PC-3 (cell line): Measurements from ENCODE around the gene MKI67. TPM values are rescaled to one million over a fixed set of nuclear protein-coding genes. Genes with fewer than 3 reads are reported as not detected.

Experiments used
- ATAC-seq: fragments of 200-7000 bp; cut with Tn5 transposase; 2 replicates; pipeline ENCODE4 v1.9.1; 2020; ENCODE audit warnings: mild to moderate bottlenecking, moderate library complexity
- BruUV-seq: library from RNA; stranded (reverse); fragments of 400-500 nt; replicated peaks from 2 replicates; lab custom pipeline; 2021; lab: Mats Ljungman, UMichigan
- CTCF ChIA-PET: fragments of 300-600 bp; sonication (Branson Sonifier 250); formaldehyde crosslinking; loops from one replicate; lab custom pipeline; 2022; ENCODE audit warnings: antibody characterized with exemption; lab: Charles Lee
- POLR2A ChIA-PET: fragments of 300-600 bp; sonication (Branson Sonifier 250); formaldehyde crosslinking; loops from one replicate; lab custom pipeline; 2022; ENCODE audit warnings: antibody characterized with exemption; ENCODE audit not compliant: unreplicated experiment; lab: Charles Lee
- DNase-seq: peaks from one replicate; pipeline ENCODE4 v3.0.0-alpha.2; 2015
- H2AFZ ChIP-seq: fragments of 300-600 bp; sonication (generic); 2 replicates; pipeline ENCODE4 v1.6.0; 2016; ENCODE audit warnings: antibody characterized with exemption, low read length
- H3F3A ChIP-seq: fragments of 300-600 bp; sonication (generic); one replicate; pipeline ENCODE4 v1.6.0; 2017; ENCODE audit warnings: antibody characterized with exemption, low read length, control low read depth, mild to moderate bottlenecking; ENCODE audit not compliant: unreplicated experiment
- H3K27ac ChIP-seq: fragments of 300-600 bp; sonication (generic); 2 replicates; pipeline ENCODE4 v1.5.1; 2016; ENCODE audit warnings: mild to moderate bottlenecking, low read length
- H3K27me3 ChIP-seq: fragments of 300-600 bp; sonication (generic); 2 replicates; pipeline ENCODE4 v1.6.1; 2016; ENCODE audit warnings: low read length, mixed read lengths
- H3K36me3 ChIP-seq: fragments of 300-600 bp; sonication (generic); 2 replicates; pipeline ENCODE4 v1.6.1; 2016; ENCODE audit warnings: low read depth, mixed run types, low read length, mixed read lengths
- H3K4me1 ChIP-seq: fragments of 300-600 bp; sonication (generic); 2 replicates; pipeline ENCODE4 v1.5.1; 2016; ENCODE audit warnings: low read length; ENCODE audit not compliant: insufficient read depth
- H3K4me2 ChIP-seq: fragments of 300-600 bp; sonication (generic); 2 replicates; pipeline ENCODE4 v1.6.0; 2016; ENCODE audit warnings: low read length
- H3K4me3 ChIP-seq: fragments of 300-600 bp; sonication (generic); 2 replicates; pipeline ENCODE4 v1.5.1; 2016; ENCODE audit warnings: mild to moderate bottlenecking, low read length, mixed read lengths
- H3K79me2 ChIP-seq: fragments of 300-600 bp; sonication (generic); 2 replicates; pipeline ENCODE4 v1.6.1; 2017; ENCODE audit warnings: low read length, mixed read lengths
- H3K9ac ChIP-seq: fragments of 300-600 bp; sonication (generic); 2 replicates; pipeline ENCODE4 v1.6.0; 2016; ENCODE audit warnings: mild to moderate bottlenecking, low read length
- H3K9me2 ChIP-seq: fragments of 300-600 bp; sonication (generic); replicated peaks from 2 replicates; pipeline ENCODE4 v1.6.1; 2016; ENCODE audit warnings: mixed run types, low read length, mixed read lengths
- H3K9me3 ChIP-seq: fragments of 300-600 bp; sonication (generic); 2 replicates; pipeline ENCODE4 v1.6.1; 2016; ENCODE audit warnings: low read length, mixed read lengths
- H4K20me1 ChIP-seq: fragments of 300-600 bp; sonication (generic); 2 replicates; pipeline ENCODE4 v1.6.1; 2016; ENCODE audit warnings: low read length, mixed read lengths
- CTCF ChIP-seq: fragments of 300-600 bp; sonication (generic); conservative IDR thresholded peaks from 2 replicates; pipeline ENCODE4 v1.5.1; 2017; ENCODE audit warnings: antibody characterized with exemption, low read depth, mild to moderate bottlenecking, low read length
- EZH2 ChIP-seq: fragments of 300-600 bp; sonication (generic); IDR thresholded peaks from one replicate; pipeline ENCODE4 v1.6.1; 2017; ENCODE audit warnings: antibody characterized with exemption, mild to moderate bottlenecking, low read length; ENCODE audit not compliant: unreplicated experiment
- EZH2phosphoT487 ChIP-seq: fragments of 300-600 bp; sonication (generic); IDR thresholded peaks from 2 replicates; pipeline ENCODE4 v1.6.1; 2018; ENCODE audit warnings: mild to moderate bottlenecking, antibody characterized with exemption, low read length, borderline replicate concordance
- intact Hi-C: fragments of 100-400 bp; cut with micrococcal nuclease; formaldehyde crosslinking; loops from 2 replicates; pipeline ENCODE4 v1.9.0; 2023
- total RNA-seq: library from RNA; depleted of rRNA; stranded (reverse); fragments of >200 nt; gene quantifications from 2 replicates; pipeline ENCODE4 v1.2.3, GENCODE V29; 2014

MKI67 gene
- total RNA-seq, 1 experiment from 2014 or later: 66.0 TPM

GRCh38 chr10:128050936-128051335 lies 75.3 kb downstream of the MKI67 start:
- Histone ChIP-seq H3K9ac (no peak overlapping the region), H3K9me3 (no peaks in the 10 kb centered on the region), H3K4me1 (peaks cover 23% of the 10 kb centered on the region), H3K36me3 (no peaks in the 10 kb centered on the region), H3F3A (no peaks in the 10 kb centered on the region), H3K27me3 (no peaks in the 10 kb centered on the region), H3K79me2 (no peaks in the 10 kb centered on the region), H3K4me3 (no peak overlapping the region), H3K9me2 (no peaks in the 10 kb centered on the region), H3K27ac (no peak overlapping the region), H2AFZ (no peak overlapping the region), H4K20me1 (no peaks in the 10 kb centered on the region), H3K4me2 (no peak overlapping the region)
- DNase-seq (no peak), ATAC-seq (no peak)
- no TSS peak for BruUV-seq
- ChIA-PET CTCF (no interaction called here), POLR2A (no interaction called here)
- no peak for TF ChIP-seq EZH2phosphoT487
- TF ChIP-seq EZH2: no peak
- no peak for TF ChIP-seq CTCF
- intact Hi-C loops: no loop called here

- CTCF ChIA-PET: no interaction called here
- ATAC-seq (no peak), DNase-seq (no peak)
- Histone ChIP-seq H3K4me1 (peaks cover 23% of the 10 kb centered on the region), H3K9me3 (no peaks in the 10 kb centered on the region), H3K4me3 (no peak overlapping the region), H4K20me1 (no peaks in the 10 kb centered on the region), H3K4me2 (no peak overlapping the region), H3F3A (no peaks in the 10 kb centered on the region), H3K9me2 (no peaks in the 10 kb centered on the region), H3K36me3 (no peaks in the 10 kb centered on the region), H3K27me3 (no peaks in the 10 kb centered on the region), H3K79me2 (no peaks in the 10 kb centered on the region), H3K27ac (no peak overlapping the region), H2AFZ (no peak overlapping the region), H3K9ac (no peak overlapping the region)
- intact Hi-C loops: no loop called here
- no TSS peak for BruUV-seq
- POLR2A ChIA-PET: no interaction called here
- no peak for TF ChIP-seq CTCF
- TF ChIP-seq EZH2: no peak
- TF ChIP-seq EZH2phosphoT487: no peak
These were observed 76.1 kb downstream of the MKI67 start for GRCh38 chr10:128050121-128050516.

GRCh38 chr10:128049226-128050120 lies 76.8 kb downstream of the MKI67 start:
- H3K27me3 ChIP-seq: no peaks in the 10 kb centered on the region
- 0 out of 2 replicates have a peak overlapping the region, but pooled peaks have one; percentile 95 for H3K4me2 ChIP-seq
- POLR2A ChIA-PET: interaction anchor here (0.6 kb wide), 1 partner anchor 126 kb away, joined by 6 read pairs; no protein-coding TSS in a partner anchor
- no peak overlapping the region for H3K27ac ChIP-seq
- TF ChIP-seq CTCF: no peak
- no peak for TF ChIP-seq EZH2
- no peak for TF ChIP-seq EZH2phosphoT487
- no peaks in the 10 kb centered on the region for H3K79me2 ChIP-seq
- intact Hi-C loops: no loop called here
- CTCF ChIA-PET: no interaction called here
- no peaks in the 10 kb centered on the region for H3K9me3 ChIP-seq
- no peaks in the 10 kb centered on the region for H3F3A ChIP-seq
- no peaks in the 10 kb centered on the region for H3K36me3 ChIP-seq
- BruUV-seq: no TSS peak
- H3K4me1 ChIP-seq: peaks cover 23% of the 10 kb centered on the region
- no peak overlapping the region for H3K4me3 ChIP-seq
- no peak overlapping the region for H3K9ac ChIP-seq
- H4K20me1 ChIP-seq: no peaks in the 10 kb centered on the region
- no peak for DNase-seq
- no peaks in the 10 kb centered on the region for H3K9me2 ChIP-seq
- no peak overlapping the region for H2AFZ ChIP-seq
- ATAC-seq: no peak
